Astrocyte of the hippocampus (primary cell): ENCODE measurements around the gene CHST12.
A peak's percentile ranks its signal among the peaks of the same experiment; 100 is the strongest.
"Not testable (repeated sequence)": the region's sequence is repeated elsewhere in the genome, so short reads cannot be mapped to it uniquely, and the experiment has no call there.

ENCODE experiments used
- DNase-seq: peaks from one replicate; pipeline ENCODE4 v3.0.0; 2011; ENCODE audit warnings: low read depth, low spot score

CHST12 gene

GRCh38 chr7:2403718-2404648 is 572 bp downstream of the CHST12 start:
- DNase-seq = peak; percentile 70

- no peak for DNase-seq
These were observed 1.3 kb downstream of the CHST12 start for GRCh38 chr7:2404714-2405119.

DNA sequence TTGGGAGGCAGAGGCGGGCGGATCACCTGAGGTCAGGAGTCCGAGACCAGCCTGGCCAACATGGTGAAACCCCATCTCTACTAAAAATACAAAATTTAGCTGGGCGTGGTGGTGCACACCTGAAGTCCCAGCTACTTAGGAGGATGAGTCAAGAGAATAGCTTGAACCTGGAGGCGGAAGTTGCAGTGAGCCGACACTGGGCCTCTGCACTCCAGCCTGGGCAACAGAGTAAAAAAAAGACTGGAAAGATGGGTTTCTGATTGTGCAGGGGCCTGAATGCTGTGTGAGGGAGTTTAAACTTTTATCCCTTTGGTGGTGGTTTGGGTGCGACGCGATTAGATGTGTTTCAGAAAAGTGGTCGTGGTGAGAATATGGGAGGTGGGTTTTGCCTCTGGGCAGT is 1.8 kb downstream of the CHST12 start:
- DNase-seq = no peak

- DNase-seq = no peak
These were observed 2.4 kb downstream of the CHST12 start for GRCh38 chr7:2405601-2406345.

DNA sequence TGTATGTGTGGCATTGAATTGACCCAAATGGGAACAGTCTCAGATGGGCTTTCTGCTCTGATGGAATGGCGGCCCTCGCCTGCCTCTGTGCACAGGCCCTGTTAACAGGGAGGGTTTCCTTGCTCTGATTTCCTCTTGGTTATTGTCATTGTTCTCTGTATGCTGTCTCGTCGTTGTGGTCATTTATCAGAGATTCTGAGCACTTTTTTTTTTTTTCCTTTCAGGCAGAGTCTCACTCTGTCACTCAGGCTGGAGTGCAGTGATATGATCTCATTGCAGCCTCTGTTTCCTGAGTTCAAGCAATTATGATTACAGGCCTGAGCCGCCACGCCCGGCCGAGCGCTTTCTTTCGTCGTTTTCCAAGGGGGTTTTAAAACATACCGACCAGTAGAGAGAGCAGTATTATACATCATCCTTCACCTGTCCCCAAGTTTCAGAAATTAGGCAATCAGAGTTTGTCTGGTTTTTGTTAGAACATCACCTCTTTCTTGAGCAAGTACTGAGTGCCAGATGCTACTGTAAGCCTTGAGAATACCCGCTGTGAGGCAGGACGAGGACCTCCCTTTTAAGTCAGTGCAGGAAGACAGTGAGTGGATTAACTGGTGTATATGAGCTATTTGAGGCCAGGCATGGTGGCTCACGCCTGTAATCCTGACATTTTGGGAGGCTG is 6.5 kb downstream of the CHST12 start:
- DNase-seq = no peak

GRCh38 chr7:2411049-2411448 is 7.6 kb downstream of the CHST12 start:
- DNase-seq = no peak

DNA sequence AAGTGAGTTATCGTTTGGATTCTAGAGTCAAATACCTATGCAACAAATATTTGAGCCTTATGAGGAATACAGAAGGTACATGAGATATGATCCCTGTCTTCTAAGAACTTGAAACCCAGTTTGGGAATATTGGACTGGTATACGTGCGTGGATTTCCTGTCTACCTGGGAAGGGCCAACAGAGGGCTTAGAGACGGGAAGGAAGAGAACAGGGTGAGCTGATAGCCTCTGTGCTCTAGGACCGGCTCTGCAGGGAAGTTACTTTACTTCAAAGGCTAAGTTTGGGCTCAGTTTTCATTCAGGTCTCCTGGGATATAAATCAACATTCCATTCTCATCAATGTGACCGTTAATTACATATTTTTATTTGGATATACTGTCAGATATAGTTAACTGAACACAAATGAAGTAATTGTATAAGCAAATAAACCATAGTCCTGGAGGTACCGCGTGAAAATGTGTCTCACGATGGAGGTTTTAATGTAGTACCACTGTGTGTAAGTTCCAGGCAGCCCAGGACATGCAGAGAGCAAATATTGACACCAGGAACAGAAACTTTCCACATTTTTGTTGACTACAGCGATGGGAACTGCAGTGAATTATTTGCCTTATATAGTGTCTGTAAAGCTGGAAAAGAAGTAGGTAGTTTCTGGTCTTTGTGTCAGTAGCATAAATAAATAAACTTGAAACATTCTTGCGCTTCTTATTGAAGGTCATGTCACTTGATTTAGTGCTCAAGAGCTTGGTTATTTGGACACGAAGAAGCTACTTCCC is 8.6 kb downstream of the CHST12 start:
- no peak for DNase-seq

GRCh38 chr7:2412587-2413201 is 9.3 kb downstream of the CHST12 start:
- no peak for DNase-seq

- DNase-seq = no peak
These were observed 12.7 kb downstream of the CHST12 start for GRCh38 chr7:2416063-2416462.

GRCh38 chr7:2416650-2417049 is 13.2 kb downstream of the CHST12 start:
- DNase-seq = no peak

DNA sequence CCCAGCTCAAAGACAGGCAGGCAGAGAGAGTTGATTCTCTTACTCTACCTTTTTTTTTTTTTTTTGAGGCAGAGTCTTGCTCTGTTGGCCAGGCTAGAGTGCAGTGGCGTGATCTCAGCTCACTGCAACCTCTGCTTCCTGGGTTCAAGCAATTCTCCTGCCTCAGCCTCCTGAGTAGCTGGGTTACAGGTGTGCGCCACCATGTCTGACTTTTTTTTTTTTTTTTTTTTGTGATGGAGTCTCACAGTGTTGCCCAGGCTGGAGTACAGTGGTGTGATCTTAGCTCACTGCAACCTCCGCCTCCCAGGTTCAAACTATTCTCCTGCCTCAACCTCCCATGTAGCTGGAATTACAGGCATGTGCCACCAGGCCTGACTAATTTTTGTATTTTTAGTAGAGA is 13.8 kb downstream of the CHST12 start:
- not testable (repeated sequence) for DNase-seq

GRCh38 chr7:2417981-2418481 is 14.6 kb downstream of the CHST12 start:
- peak; percentile 39 for DNase-seq

DNA sequence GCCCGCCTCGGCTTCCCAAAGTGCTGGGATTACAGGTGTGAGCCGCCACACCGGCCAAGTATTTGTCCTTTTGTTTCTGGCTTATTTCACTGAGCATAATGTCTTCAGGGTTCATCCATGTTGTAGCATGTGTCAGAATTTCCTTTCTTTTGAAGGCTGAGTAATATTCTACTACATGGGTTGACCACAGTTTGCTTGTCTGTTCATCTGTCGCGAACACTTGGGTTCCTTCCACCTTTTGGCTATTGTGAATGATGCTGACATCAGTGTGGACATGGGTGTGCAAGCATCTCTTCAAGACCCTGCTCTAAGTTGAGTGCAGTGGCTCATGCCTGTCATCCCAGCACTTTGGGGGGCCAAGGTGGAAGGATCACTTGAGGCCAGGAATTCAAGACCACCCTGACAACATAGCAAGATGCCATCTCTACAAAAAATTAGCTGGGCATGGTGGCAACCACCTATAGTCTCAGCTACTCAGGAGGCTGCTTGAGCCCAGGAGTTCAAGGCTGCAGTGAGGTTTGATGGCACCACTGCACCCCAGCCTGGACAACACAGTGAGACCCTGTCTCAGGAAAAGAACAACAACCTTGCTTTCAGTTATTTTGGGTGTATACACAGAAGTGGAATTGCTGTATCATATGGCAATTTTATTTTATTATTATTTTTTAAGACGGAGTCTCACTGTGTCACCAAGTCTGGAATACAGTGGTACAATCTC is 17.0 kb downstream of the CHST12 start:
- DNase-seq = no peak

DNA sequence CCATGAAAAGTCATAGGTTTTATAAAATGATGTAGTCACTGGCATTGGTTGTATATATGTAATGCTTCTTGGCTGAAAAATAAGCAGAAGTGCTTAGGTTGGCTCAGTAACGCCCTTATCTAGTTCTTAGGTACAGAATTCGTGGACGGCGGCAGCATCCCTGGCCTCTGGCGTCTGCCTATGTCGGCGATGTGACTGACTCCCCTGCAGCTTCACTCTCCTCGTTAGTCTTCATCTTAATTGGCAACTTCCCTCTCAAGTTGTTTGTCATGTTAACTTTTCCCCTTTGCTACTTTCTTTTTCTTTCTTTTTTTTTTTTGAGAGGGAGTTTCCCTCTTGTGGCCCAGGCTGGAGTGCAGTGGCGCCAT is 18.5 kb downstream of the CHST12 start:
- no peak for DNase-seq

DNA sequence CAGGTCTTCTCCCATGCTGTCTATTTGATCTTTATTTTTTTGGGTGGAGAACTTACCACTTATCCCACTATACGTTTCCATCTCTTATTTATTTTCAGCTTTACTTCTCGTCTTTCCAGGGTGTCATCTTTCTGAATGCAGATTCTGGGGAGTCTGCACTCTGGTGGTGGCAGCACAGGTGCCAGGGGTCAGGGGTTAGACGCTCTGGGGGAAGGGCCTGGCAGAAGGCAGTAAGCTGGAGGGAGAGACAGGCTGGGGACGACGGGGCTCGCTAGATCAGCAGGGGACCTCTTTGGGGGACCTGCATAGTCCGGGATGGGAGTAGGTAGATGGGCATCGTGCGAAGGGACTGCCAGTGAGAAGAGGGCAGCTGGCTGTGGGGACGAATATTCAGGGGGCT is 22.3 kb downstream of the CHST12 start:
- DNase-seq = no peak

DNA sequence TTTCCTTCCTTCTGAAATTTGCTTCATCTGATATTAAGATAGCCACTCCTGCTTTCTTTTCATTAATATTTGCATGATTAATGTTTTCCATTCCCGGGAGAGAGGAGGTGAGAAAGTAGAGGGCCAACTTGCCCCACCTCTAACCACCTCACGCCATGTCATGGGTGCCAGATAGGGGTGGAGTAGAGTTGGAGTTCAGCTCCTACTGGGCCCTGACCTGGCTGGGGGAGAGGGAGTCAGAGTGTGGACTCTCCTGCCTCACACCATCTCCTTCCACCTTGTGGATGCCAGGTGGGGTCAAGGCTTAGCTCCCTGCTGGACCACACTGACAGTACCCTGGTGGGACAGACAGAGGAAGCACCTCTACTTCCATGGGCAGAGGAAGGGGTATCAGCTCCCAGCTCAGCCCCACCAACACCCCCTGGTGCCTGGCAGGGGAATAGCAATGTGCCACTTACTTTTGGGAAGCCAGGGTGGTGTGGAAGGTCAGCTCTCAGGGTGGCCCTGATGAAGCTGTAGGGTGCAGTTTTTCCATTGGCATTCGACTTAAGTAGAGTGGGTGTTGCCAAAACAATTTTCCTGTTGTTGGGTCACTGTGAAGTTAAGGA is 28.0 kb downstream of the CHST12 start:
- DNase-seq = no peak

- DNase-seq = no peak
These were observed 29.7 kb downstream of the CHST12 start for GRCh38 chr7:2432910-2433712.

DNA sequence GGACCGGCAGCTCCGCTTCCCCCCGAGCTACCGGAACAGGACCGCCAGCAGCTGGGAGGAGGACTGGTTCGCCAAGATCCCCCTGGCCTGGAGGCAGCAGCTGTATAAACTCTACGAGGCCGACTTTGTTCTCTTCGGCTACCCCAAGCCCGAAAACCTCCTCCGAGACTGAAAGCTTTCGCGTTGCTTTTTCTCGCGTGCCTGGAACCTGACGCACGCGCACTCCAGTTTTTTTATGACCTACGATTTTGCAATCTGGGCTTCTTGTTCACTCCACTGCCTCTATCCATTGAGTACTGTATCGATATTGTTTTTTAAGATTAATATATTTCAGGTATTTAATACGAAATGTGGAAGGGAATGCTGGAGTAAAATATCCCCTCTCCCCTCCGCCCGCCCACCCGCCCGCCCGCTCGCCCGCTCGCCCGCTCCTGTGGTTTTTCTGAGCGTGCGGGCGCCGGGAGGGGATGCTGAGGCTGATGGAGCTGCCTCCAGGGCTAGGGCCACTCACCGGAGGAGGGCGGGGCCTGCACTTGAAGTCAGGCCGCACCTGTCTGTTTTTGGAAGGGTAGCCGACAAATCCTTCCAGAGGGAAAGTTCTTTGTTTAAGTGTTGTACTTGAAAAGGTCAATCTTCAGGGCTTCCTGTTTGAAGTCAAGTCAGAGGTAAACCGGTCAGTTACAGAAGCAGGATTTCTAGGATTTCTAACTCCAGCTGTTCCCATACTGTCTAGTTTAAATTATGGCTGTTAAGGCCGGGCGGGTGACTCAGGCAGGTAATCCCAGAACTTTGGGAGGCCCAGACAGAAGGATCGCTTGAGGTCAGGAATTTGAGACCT is 30.5 kb downstream of the CHST12 start:
- no peak for DNase-seq
